Activated naive CD4-positive, alpha-beta T cell (primary cell): Measurements from ENCODE around the gene CPEB2.

Experiments used
- DNase-seq, 4 experiments: peaks; one replicate each; lab custom pipeline; 2025; lab: John Stamatoyannopoulos, UW

The CPEB2 gene

DNA sequence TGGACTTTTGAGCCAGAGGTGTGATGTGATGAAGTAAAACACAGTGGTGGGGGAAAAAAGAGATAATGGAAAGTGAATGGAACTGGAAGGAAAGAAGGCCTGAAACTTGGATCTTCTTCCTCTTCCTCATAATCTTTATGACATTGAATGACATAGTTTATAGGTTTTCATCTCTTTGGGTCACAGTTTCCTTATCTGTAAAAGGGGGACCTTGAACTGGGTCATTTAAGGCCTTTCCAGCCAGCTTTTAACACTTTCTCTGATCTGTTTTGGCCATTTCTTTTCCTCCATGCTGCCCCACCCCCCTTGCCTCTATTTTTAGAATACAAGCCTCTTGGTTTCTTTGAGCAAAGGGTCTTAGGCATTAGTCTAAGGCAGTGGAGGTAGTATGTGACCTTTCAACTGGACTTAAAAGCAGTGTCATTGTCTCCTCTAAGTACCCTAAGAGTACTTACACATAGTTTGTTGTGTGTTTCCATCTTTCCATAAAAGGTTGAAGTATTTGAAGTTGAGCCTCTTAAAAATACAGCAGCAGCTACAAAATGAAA lies 7.8 kb downstream of the CPEB2 start:
- no peak for DNase-seq

DNA sequence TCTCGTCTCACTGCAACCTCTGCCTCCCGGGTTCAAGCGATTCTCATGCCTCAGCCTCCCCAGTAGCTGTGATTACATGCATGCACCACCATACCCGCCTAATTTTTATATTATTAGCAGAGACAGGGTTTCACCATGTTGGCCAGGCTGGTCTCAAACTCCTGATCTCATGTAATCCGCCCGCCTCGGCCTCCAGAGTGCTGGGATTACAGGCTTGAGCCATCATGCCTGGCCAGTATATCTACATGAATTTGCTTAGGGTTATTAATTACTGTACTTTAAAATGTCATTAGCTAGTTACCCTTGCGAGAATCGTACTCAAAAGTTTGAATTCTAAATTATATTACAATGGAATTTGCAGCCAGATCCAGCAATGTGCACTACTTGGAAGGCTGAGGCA lies 8.9 kb downstream of the CPEB2 start:
- DNase-seq: no peak

- DNase-seq: no peak
Measured at GRCh38 chr4:15012017-15012788, 9.9 kb downstream of the CPEB2 start.

DNA sequence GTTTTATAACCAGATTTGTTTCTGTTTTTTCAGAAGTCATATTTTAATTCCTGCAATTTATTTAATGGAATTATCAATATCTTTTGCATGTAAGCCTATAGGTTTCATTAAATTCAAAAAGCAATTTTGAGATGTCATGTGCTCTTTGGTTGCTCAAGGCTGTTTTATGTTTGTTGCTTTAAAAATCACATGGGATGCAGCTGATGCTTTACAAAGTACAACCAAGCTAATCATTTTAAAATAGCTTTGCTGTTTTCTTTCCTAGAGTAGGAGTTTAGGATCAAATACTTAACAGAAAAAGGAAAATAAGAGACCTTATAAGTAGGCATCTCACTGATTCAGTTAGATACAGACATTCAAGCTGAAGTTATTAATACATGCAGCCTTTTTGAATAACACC lies 11.3 kb downstream of the CPEB2 start:
- DNase-seq: no peak

DNA sequence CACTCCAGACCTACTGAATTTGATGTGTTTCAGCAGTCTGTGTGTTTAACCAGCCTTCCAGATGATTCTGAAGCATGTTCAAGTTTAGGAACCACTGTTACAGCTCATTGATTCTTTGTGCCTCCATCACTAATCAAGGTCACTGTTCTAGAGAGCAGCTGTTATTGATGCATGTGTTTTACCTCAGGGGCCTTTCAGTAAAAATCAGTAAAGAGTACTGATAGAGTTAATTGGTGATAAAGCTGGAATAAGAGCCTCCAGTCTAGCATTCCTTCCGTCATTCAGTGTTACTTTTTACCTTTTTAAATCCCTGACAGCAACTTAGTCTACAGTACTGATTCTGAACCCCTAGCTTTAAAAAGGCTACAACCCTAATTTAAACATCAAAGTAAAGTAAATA lies 12.9 kb downstream of the CPEB2 start:
- DNase-seq: no peak

GRCh38 chr4:15018361-15018760 lies 16.1 kb downstream of the CPEB2 start:
- no peak for DNase-seq

- no peak for DNase-seq
Measured at GRCh38 chr4:15020502-15021286, 18.4 kb downstream of the CPEB2 start.

GRCh38 chr4:15021311-15021710 lies 19.0 kb downstream of the CPEB2 start:
- no peak for DNase-seq

- no peak for DNase-seq
Measured at GRCh38 chr4:15021946-15022345, 19.7 kb downstream of the CPEB2 start.

- DNase-seq: no peak
Measured at GRCh38 chr4:15024386-15024785, 22.1 kb downstream of the CPEB2 start.

DNA sequence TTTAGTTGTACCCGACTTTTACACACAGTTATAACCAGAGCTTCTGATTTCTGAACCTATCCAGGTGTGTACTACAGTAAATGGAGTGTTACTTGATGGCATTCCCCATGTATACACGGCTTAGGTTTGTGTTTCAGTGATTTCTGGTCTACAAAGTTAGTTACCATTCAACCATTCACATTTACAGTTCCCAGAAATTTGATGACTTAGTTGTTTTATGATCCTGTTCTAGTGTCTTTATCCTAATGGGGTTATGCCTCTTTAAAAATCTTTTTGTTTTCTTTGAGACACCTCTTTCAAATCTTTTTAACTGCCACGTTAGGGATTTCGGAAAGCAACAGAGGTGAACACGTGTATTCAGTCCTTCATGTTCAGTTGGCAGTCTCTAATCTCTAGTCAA lies 23.4 kb downstream of the CPEB2 start:
- DNase-seq: no peak

DNA sequence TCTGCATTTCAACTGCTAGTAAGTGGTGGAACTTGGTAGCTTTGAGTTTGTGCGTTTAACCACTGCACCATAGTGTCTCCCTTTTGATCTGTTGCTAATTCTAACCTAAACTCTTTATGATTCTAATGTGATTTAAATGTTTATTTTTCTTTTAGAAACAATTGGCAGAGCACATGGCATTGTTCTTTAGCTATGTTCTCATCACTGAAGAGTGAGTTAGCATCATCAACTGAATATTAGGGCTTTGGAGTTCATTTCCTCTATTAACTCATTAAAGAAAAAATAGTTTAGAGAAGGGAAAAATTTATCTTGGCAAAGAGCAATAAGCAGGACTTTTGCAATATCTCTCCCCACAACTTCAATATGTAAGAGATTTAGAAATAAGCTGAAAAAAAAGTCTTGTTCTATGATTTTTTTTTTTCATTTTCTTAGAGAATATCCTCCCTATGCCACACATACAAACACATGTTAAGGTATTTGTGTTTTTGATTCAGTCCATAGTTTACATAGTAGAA lies 25.7 kb downstream of the CPEB2 start:
- no peak for DNase-seq

DNA sequence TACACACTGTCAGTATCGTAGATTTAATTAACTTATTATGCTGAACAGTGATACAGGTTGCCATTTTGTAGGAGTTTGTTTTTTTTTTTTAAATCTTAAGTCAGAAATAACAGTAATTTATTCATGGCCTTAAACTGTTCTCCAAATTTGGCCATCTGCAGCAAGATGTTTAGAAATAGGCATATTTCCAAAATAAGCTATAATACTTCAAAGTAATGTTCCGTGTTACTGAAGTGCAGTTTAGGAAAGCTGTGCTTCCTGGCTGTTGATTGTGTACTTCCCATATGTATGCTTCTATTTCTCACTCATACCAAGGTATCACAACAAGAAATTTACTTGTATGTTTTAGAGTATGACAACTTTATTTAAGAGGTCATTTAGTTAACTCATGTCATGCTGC lies 28.9 kb downstream of the CPEB2 start:
- DNase-seq: no peak

DNA sequence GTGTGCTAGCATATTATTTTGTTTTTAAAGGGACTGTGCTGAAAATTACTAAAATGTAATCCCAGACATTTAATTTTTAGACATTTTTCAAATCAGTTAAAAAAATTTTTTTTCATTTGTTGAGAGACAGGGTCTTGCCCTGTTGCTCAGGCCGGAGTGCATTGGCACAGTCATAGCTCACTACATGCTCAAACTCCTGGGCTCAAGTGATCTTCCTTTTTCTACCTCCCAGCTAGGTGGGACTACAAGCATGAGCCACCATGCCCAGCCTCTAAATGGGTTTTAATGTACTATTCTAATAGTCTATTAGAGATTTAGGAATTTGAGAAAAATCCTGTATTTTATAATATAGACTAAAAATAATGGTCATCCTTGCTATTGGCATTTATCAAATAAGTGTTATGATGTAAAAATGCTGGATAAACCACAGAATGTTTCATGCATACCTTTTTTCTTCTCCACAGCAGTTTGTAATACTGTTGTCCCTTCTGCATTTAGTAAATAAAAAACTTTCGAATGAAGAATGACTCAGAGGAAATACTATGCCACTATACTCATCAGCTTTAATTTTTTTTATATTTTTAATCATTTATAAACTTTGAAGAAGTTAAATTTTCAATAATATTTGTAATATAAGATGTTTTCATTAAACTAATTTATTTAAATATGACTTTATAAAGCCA lies 29.9 kb downstream of the CPEB2 start:
- no peak for DNase-seq

DNA sequence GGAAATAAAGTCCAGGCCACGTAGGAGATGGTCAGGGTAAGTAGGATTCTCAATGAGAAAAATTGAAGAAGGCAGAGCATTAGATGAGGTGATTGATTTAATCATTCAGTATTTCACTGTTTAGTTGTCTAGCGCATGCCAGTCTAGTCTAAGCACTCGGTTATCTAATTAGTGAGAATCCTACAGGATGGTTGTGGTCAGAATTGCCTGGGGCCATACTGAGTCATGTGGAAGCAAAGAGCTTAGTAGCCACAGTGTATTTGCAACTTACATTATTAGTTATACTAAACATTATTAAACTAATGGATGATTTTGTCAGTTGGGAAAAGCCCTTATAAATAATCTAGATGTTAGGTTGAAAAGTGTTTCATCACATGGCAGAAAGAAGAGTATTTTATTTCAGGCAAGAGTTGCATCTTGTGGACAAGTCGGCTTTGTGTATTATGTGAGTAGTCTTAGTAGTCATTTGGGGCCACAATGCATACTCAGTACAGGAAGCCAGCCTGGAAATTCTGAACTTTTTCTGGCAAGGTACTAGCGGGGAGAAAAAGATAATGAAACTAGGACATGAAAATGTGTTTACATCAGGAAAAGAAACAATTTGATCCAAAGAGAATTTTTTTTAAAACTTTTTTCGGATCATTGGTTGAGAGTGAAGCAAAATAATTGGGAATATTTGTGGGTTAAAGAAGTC lies 31.9 kb downstream of the CPEB2 start:
- DNase-seq: no peak

- DNase-seq: no peak
Measured at GRCh38 chr4:15035159-15035558, 32.9 kb downstream of the CPEB2 start.

DNA sequence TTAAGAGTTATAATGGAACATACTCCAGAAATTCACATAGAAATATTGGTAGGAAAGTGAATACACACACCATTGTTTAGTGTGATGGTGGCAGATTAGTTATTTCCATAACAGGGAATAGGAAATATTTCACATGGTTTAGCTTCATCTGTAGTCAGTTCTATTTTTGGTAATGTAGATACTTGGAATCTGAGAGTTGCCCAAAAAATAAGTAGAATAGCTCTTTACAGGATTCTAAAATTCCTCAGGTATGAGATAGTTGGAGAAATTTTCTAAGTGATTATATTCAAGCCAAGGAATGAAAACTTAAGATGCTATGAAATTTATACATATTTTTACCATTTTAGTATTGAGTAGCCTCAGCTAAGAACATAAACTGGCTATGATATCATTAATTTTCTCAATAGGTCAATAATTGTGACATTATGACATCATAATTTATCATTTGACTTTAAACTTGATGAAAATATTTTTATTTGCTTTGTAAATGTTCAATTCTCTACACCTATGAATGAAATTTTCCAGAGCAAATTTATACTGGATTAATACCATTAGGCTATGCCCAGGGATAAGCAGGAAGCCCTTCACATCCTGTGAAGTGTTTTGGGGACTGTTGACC lies 35.8 kb downstream of the CPEB2 start:
- no peak for DNase-seq

- no peak for DNase-seq
Measured at GRCh38 chr4:15040916-15041463, 38.7 kb downstream of the CPEB2 start.

DNA sequence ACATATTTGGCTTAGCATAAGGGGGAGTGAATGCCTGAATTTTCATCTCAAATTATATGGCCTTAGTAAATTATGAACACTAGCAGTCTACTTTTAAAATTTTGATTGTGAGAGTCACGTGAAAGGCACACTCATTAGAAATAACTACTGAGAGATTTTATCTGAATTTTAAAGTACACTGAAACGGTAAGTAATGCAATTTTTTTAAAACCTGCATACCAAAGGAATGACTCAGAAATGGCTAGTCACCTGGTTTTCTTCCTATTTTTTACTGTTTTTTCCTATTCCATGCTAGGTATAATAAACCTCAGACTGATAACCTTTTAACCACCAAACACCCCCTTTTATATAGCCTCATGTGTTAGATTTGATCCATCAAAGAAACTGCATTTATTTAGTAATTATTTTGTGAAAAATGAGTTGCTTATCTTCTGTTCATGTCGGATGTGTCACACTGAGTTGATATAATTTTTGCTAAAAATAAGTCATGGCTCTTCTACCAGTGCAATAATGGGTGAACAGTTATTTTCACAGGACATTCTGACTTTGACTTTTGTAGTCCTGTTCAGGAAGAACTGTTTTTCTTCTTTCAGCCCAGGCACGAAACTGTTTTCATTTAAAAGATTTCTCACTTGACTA lies 40.4 kb downstream of the CPEB2 start:
- no peak for DNase-seq

GRCh38 chr4:15043226-15043625 lies 40.9 kb downstream of the CPEB2 start:
- DNase-seq: no peak

- no peak for DNase-seq
Measured at GRCh38 chr4:15043922-15044321, 41.6 kb downstream of the CPEB2 start.
